Ovary (tissue), 10 donors: ENCODE data around the gene PJVK. TPM values are rescaled to one million over a fixed set of nuclear protein-coding genes. Genes with fewer than 3 reads are reported as not detected.

ENCODE experiments used
- DNase-seq, 5 donors: peaks; one replicate each; pipeline ENCODE4 v3.0.0-alpha.2; 2019 to 2020
- H3K27ac ChIP-seq, 2 donors: fragments of 200-600 bp; one replicate each; pipeline versions ENCODE4 v1.5.1 to v1.8.0; 2019 to 2022
- H3K27me3 ChIP-seq: fragments of 200-600 bp; one replicate; pipeline ENCODE4 v1.8.0; 2022
- H3K36me3 ChIP-seq: fragments of 200-600 bp; sonication (generic); one replicate; pipeline ENCODE4 v1.5.1; 2019
- H3K4me1 ChIP-seq: one replicate; pipeline ENCODE4 v1.8.1; 2013; ENCODE audit warnings: mild to moderate bottlenecking, moderate library complexity; ENCODE audit not compliant: insufficient read depth
- H3K4me3 ChIP-seq: fragments of 200-600 bp; sonication (generic); one replicate; pipeline ENCODE4 v1.5.1; 2017
- H3K9me3 ChIP-seq, 2 donors: fragments of 200-600 bp in 1 of 2; sonication (generic) in 1 of 2; one replicate each; pipeline versions ENCODE4 v1.5.1 to v1.8.1; 2013 to 2019; ENCODE audit warnings: mild to moderate bottlenecking in 1 of 2, moderate library complexity in 1 of 2
- EP300 ChIP-seq: sonication (generic); formaldehyde crosslinking; IDR thresholded peaks from one replicate; pipeline ENCODE4 v1.6.1; 2017; ENCODE audit warnings: antibody characterized with exemption
- POLR2A ChIP-seq: fragments of 450-650 bp; IDR thresholded peaks from one replicate; pipeline ENCODE4 v1.6.1; 2017; ENCODE audit warnings: antibody characterized with exemption, mild to moderate bottlenecking, moderate library complexity
- WGBS, 3 donors: extraction: QIAGEN DNeasy Blood & Tissue Kit in 1 of 3; methylation state at CpG; one replicate each; pipeline versions ENCODE4 v1.1.5 to v1.1.7; 2013 to 2017; 5-methylcytosine and 5-hydroxymethylcytosine counted together
- intact Hi-C, 4 donors: fragments of 100-400 bp; cut with DNase I; formaldehyde crosslinking; loops; one replicate each; pipeline versions ENCODE4 v1.11.0 to v1.15.1; 2022 to 2023
- long read RNA-seq, 3 donors: library from polyadenylated mRNA in 2 of 3; unstranded in 2 of 3; transcript quantifications; one replicate each; pipeline ENCODE4 v2.0.0 and lab custom pipeline, GENCODE V29; 2021 to 2026
- polyA plus RNA-seq, 2 donors: library from polyadenylated mRNA; stranded (reverse); fragments of 200-250 nt in 1 of 2; fragments of 350-450 nt in 1 of 2; fragmentation: Illumina TruSeq in 1 of 2; extraction: RNeasy Lipid Tissue Mini Kit (QIAGEN cat#74804) in 1 of 2; gene quantifications; one replicate each; pipeline ENCODE4 v1.2.3, GENCODE V29; 2013 to 2014
- total RNA-seq, 7 donors: library from RNA; depleted of rRNA in 2 of 7; stranded (reverse); fragments of >200 nt in 2 of 7; fragmentation: NEBNext Ultra II Directional in 3 of 7; extraction: Animal tissue kit (Norgen Biotek cat#: 25700) in 3 of 7; gene quantifications; one replicate each; pipeline versions ENCODE4 v1.1.0 to v1.2.4, GENCODE V29; 2016 to 2023
- TF ChIP-seq, protein P1 (sequence below), 3 donors: fragments of 450-650 bp in 2 of 3; fragments of 200-600 bp in 1 of 3; IDR thresholded peaks; one replicate each; pipeline versions ENCODE4 v1.5.1 to v1.8.0; 2016 to 2022; ENCODE audit warnings: antibody characterized with exemption in 3 of 3, mild to moderate bottlenecking in 1 of 3
- donor health status: DM: no; HTN: no; CAD: no; lungs with moderate emphysema.
- donor health status: DM: no; HTN: no; CAD: no.
- donor health status: Bipolar disorder and iron deficiency.
- donor health status: DM: yes; HTN: yes; CAD: no.
- donor health status: DM: no; HTN: no; CAD: no.
- donor health status: DM: yes; HTN: yes; CAD: no.

The PJVK gene, protein sequence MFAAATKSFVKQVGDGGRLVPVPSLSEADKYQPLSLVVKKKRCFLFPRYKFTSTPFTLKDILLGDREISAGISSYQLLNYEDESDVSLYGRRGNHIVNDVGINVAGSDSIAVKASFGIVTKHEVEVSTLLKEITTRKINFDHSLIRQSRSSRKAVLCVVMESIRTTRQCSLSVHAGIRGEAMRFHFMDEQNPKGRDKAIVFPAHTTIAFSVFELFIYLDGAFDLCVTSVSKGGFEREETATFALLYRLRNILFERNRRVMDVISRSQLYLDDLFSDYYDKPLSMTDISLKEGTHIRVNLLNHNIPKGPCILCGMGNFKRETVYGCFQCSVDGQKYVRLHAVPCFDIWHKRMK
- total RNA-seq (1 to 10 TPM; 2.6 to 7.3 (median 6.0) TPM), polyA plus RNA-seq (1 to 10 TPM; 5.1 to 5.6 TPM)
- long read RNA-seq, donor 1, partial matches to known transcripts = 0 of 18 reads
- long read RNA-seq, donor 1, other reads (novel, unspliced or antisense) = 15 of 18 reads
- long read RNA-seq, donor 2, partial matches to known transcripts = 0 of 3 reads
- long read RNA-seq, donor 2, other reads (novel, unspliced or antisense) = 0 of 3 reads
- long read RNA-seq, donor 3, partial matches to known transcripts = 0 of 5 reads
- long read RNA-seq, donor 3, other reads (novel, unspliced or antisense) = 3 of 5 reads

DNA sequence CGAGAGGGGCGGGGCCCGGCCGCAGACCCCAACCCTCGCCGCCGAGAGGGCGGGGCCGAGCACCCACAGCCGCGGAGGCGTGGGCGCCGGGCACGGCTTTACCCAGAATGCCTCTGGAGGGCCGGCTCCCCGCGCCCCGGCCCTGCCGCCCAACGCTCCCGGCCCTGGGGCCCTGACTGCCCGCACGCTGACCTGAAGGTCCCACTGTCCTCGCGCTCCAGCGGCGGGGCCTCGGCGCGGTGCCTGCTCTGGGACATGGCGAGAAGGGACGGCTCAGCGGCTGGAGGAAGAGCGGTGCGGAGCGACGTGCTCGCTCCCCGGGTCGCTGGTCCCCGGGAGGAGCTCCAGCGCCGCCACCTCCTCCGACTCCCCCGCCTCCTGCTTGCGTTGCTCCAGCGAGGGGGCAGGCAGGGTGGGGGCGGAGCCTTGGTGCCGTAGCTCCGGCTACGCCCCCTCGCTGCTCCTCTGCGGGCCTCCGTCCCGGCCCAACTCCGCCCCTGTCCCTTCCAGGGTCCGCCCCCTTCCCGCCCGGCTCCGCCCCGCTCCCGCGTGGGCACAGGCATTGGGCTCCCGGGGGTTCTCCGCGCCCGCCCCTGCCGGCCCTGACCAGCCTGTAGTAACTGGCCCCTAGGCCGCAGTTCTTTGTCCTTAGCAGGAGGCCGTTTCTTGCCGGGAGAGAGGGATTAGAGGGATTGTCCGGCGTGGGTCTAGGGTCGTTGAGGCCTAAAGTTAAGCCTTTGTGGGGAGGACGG is at the start of gene PJVK, which contains the start of gene PRKRA:
Gene PJVK, plus strand, starts transcription at position 605 of the 752 bp plus-strand sequence. CDS start 2,032 bp downstream, outside the sequence.
Gene PRKRA, minus strand, starts transcription at position 402 of the 752 bp plus-strand sequence. Its CDS starts 145 bp downstream, at position 257.
- H3K27ac ChIP-seq = peak within 1 kb of the TSS; percentile 86 to 98
- H3K4me3 ChIP-seq = peak within 1 kb of the TSS; percentile 86
- no peaks in the 10 kb centered on the region for H3K27me3 ChIP-seq
- peak; percentile 94 for TF ChIP-seq POLR2A
- TF ChIP-seq EP300 = peak; percentile 71
- TF ChIP-seq, protein P1, sequence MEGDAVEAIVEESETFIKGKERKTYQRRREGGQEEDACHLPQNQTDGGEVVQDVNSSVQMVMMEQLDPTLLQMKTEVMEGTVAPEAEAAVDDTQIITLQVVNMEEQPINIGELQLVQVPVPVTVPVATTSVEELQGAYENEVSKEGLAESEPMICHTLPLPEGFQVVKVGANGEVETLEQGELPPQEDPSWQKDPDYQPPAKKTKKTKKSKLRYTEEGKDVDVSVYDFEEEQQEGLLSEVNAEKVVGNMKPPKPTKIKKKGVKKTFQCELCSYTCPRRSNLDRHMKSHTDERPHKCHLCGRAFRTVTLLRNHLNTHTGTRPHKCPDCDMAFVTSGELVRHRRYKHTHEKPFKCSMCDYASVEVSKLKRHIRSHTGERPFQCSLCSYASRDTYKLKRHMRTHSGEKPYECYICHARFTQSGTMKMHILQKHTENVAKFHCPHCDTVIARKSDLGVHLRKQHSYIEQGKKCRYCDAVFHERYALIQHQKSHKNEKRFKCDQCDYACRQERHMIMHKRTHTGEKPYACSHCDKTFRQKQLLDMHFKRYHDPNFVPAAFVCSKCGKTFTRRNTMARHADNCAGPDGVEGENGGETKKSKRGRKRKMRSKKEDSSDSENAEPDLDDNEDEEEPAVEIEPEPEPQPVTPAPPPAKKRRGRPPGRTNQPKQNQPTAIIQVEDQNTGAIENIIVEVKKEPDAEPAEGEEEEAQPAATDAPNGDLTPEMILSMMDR (IDR thresholded peaks at IDR 0.05) = peak in 2 of 3 donors; percentile 13 to 31
- 0 to 4% (median 3%) methylated on average over 56 to 76 of the region's 76 CpGs for WGBS, 3 donors
- no peaks in the 10 kb centered on the region for H3K9me3 ChIP-seq
- intact Hi-C loops = loop anchor here in 3 of 4 donors (1.0 to 2.0 kb wide), 4 partner anchors 27 to 72 kb away; partner anchors contain the start of genes FKBP7 (in 1 of the 3) and PLEKHA3 (in 1 of the 3)
- DNase-seq = peak; percentile 98 to 100 (median 99)
- no peaks in the 10 kb centered on the region for H3K36me3 ChIP-seq
- peaks cover 6% of the 10 kb centered on the region for H3K4me1 ChIP-seq

DNA sequence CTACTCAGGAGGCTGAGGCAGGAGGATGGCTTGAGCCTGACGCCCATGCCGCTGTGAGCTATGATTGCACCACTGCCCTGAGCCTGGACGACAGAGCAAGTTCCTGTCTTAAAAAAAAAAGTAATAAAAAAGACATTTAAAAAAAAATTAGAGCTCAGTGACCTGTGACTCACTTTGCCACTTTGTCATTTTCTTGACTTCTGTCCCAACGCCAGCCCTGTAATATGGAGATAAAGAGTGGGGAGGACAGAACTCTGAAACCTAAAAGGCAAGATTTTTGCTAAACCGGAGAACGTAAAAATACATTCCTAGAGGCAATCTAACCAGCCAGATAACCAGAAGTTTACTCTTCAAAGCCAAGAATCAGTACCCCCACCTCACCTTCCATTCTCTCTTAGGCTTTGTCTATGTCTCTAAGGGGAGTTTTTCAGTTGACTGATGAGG is 49.2 kb upstream of the PJVK start:
- WGBS, 3 donors = 32 to 52% (median 50%) methylated on average over 6 of the region's 6 CpGs
- TF ChIP-seq, protein P1 (IDR thresholded peaks at IDR 0.05) = no peak
- no peak for TF ChIP-seq EP300
- no peak for TF ChIP-seq POLR2A
- Histone ChIP-seq H3K4me3 (no peak overlapping the region), H3K9me3 (no peaks in the 10 kb centered on the region), H3K27ac (no peak overlapping the region), H3K27me3 (no peaks in the 10 kb centered on the region), H3K4me1 (no peaks in the 10 kb centered on the region), H3K36me3 (no peaks in the 10 kb centered on the region)
- no peak for DNase-seq
- intact Hi-C loops = no loop called here

DNA sequence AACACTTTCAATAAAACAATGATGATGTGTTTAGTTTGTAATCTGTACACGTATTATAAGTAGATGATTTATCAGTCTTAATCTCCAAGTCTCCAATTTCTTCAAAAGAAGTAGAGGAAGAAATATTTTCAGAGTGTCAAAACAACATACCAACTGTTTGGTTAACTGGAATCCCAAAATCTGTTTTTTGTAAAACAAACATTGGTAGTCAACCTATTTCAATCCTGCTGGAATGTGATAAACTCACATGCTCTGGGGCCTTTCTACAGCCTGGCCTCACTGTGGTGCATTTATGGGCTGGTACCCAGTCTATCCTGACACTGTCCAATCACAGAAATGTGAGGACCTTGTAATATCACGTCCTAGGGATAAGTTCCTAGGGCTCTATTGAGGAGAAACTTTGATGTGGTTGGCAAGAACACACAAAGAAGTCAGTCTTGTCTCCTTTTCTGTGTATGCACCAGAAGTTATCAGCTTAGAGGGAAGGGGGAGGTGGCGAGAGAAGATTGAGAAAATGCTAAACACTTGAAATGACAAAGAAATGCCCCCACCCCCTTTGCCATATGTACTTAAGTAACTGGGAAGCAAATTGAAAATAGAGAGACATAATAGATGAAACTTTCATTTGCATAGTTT is 47.4 kb upstream of the PJVK start:
- 42 to 50% (median 49%) methylated on average over 3 of the region's 3 CpGs for WGBS, 3 donors
- intact Hi-C loops = no loop called here
- no peak overlapping the region for H3K27ac ChIP-seq
- no peaks in the 10 kb centered on the region for H3K36me3 ChIP-seq
- H3K4me1 ChIP-seq = no peaks in the 10 kb centered on the region
- H3K4me3 ChIP-seq = no peak overlapping the region
- no peaks in the 10 kb centered on the region for H3K27me3 ChIP-seq
- no peak for TF ChIP-seq EP300
- no peak for TF ChIP-seq POLR2A
- TF ChIP-seq, protein P1 (IDR thresholded peaks at IDR 0.05) = no peak
- no peaks in the 10 kb centered on the region for H3K9me3 ChIP-seq
- DNase-seq = no peak

DNA sequence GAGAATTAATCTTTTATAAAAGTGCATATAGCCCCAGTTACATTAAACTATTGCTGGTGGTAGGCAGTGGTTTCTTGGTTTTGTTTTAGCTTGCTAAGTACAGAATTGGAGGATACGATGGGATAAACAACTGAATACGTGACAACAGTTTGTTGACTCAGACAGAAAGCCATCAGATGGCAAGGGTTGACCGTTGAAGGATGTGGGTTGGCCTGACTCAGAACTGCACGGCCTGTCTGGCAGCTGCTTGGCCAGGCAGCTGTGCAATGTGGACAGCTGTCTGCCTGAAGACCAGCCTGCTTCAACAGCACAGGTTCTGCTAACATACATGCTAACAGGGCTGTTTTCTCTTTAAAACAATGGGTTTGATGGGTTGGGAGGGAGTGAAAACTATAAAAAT is 46.8 kb upstream of the PJVK start:
- no peak overlapping the region for H3K4me3 ChIP-seq
- H3K27ac ChIP-seq = no peak overlapping the region
- 14 to 31% (median 17%) methylated on average over 4 of the region's 4 CpGs for WGBS, 3 donors
- DNase-seq = no peak
- no peaks in the 10 kb centered on the region for H3K27me3 ChIP-seq
- intact Hi-C loops = no loop called here
- no peaks in the 10 kb centered on the region for H3K9me3 ChIP-seq
- TF ChIP-seq EP300 (no peak), POLR2A (no peak)
- TF ChIP-seq, protein P1 (IDR thresholded peaks at IDR 0.05) = no peak
- H3K36me3 ChIP-seq = no peaks in the 10 kb centered on the region
- H3K4me1 ChIP-seq = no peaks in the 10 kb centered on the region
